Measurements from ENCODE around the gene GLI3.

DNA sequence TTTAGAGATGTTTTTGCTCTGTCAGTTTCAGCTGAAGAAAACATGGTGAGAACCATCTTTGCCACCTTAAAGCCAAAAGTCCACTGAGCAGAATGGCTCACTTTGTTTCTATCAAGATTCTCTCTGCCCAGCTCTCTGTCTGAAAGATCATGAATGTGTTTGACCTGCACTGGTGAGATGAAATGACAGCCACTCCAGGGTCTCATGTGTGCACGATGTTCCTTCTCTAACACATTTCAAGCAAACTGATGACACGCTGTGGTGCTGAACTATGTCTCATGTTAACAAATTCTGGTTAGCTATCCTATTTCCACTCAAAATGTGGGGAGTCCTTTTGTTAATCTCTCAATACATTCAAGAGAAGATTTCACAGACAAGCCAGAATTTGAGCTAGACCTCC is 260.6 kb downstream of the GLI3 start:
- TF ChIP-seq, protein P1, sequence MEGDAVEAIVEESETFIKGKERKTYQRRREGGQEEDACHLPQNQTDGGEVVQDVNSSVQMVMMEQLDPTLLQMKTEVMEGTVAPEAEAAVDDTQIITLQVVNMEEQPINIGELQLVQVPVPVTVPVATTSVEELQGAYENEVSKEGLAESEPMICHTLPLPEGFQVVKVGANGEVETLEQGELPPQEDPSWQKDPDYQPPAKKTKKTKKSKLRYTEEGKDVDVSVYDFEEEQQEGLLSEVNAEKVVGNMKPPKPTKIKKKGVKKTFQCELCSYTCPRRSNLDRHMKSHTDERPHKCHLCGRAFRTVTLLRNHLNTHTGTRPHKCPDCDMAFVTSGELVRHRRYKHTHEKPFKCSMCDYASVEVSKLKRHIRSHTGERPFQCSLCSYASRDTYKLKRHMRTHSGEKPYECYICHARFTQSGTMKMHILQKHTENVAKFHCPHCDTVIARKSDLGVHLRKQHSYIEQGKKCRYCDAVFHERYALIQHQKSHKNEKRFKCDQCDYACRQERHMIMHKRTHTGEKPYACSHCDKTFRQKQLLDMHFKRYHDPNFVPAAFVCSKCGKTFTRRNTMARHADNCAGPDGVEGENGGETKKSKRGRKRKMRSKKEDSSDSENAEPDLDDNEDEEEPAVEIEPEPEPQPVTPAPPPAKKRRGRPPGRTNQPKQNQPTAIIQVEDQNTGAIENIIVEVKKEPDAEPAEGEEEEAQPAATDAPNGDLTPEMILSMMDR (IDR thresholded peaks at IDR 0.05; ENCODE audit: insufficient read depth, low read depth, low read length), result no peak
- TF ChIP-seq EZH2 (IDR thresholded peaks at IDR 0.05; ENCODE audit: insufficient read depth, low read length), result no peak
